H9 (cell line): ENCODE data around the gene CCDC180. TPM values are rescaled to one million over a fixed set of nuclear protein-coding genes. Genes with fewer than 3 reads are reported as not detected.

ENCODE experiments used
- DNase-seq: peaks from one replicate; pipeline ENCODE4 v3.0.0-alpha.2; 2017
- H2AFZ ChIP-seq: one replicate; pipeline ENCODE4 v1.6.1; 2013; ENCODE audit warnings: mild to moderate bottlenecking, low read length, control low read depth, moderate library complexity
- H2AK5ac ChIP-seq: 2 replicates; pipeline ENCODE4 v1.6.1; 2013; ENCODE audit warnings: low read length, control low read depth, mixed read lengths; ENCODE audit not compliant: insufficient read length
- H2BK120ac ChIP-seq: one replicate; pipeline ENCODE4 v1.6.1; 2013; ENCODE audit warnings: low read depth, mild to moderate bottlenecking, low read length, control low read depth, inconsistent platforms; ENCODE audit not compliant: poor library complexity, severe bottlenecking
- H2BK12ac ChIP-seq: 2 replicates; pipeline ENCODE4 v1.6.1; 2013; ENCODE audit warnings: low read length, control low read depth, mixed read lengths, low read depth; ENCODE audit not compliant: insufficient read length
- H2BK15ac ChIP-seq: 2 replicates; pipeline ENCODE4 v1.6.1; 2013; ENCODE audit warnings: low read depth, low read length, control low read depth
- H2BK20ac ChIP-seq: one replicate; pipeline ENCODE4 v1.6.1; 2013; ENCODE audit warnings: low read depth, mild to moderate bottlenecking, low read length, control low read depth, inconsistent platforms; ENCODE audit not compliant: poor library complexity, severe bottlenecking
- H2BK5ac ChIP-seq: 2 replicates; pipeline ENCODE4 v1.6.1; 2013; ENCODE audit warnings: low read length, control low read depth, mixed read lengths; ENCODE audit not compliant: insufficient read length
- H3K14ac ChIP-seq: 2 replicates; pipeline ENCODE4 v1.6.1; 2013; ENCODE audit warnings: low read length, control low read depth; ENCODE audit not compliant: insufficient read depth
- H3K18ac ChIP-seq: 2 replicates; pipeline ENCODE4 v1.6.1; 2013; ENCODE audit warnings: low read depth, mild to moderate bottlenecking, mixed read lengths, low read length, control low read depth; ENCODE audit not compliant: insufficient read length
- H3K23ac ChIP-seq: 2 replicates; pipeline ENCODE4 v1.6.1; 2013; ENCODE audit warnings: low read length, control low read depth, mixed read lengths, low read depth; ENCODE audit not compliant: insufficient read length
- H3K23me2 ChIP-seq: 2 replicates; pipeline ENCODE4 v1.6.1; 2013; ENCODE audit warnings: low read depth, mild to moderate bottlenecking, mixed read lengths, low read length, control low read depth; ENCODE audit not compliant: insufficient read length, poor library complexity, severe bottlenecking
- H3K27ac ChIP-seq: 2 replicates; pipeline ENCODE4 v1.5.1; 2013; ENCODE audit warnings: low read length, control low read depth, mixed read lengths, low read depth; ENCODE audit not compliant: insufficient read length
- H3K27me3 ChIP-seq: 2 replicates; pipeline ENCODE4 v1.6.1; 2013; ENCODE audit warnings: low read length, control low read depth, inconsistent platforms; ENCODE audit not compliant: insufficient read depth
- H3K4ac ChIP-seq: 2 replicates; pipeline ENCODE4 v1.6.1; 2013; ENCODE audit warnings: low read depth, mild to moderate bottlenecking, control low read depth, inconsistent platforms, low read length, moderate library complexity
- H3K4me1 ChIP-seq: 2 replicates; pipeline ENCODE4 v1.6.1; 2013; ENCODE audit warnings: low read length, control low read depth, inconsistent platforms; ENCODE audit not compliant: insufficient read depth
- H3K4me2 ChIP-seq: 2 replicates; pipeline ENCODE4 v1.6.1; 2013; ENCODE audit warnings: low read length, control low read depth, mixed read lengths; ENCODE audit not compliant: insufficient read length, insufficient read depth
- H3K56ac ChIP-seq: 2 replicates; pipeline ENCODE4 v1.6.1; 2013; ENCODE audit warnings: low read depth, mild to moderate bottlenecking, mixed read lengths, low read length, control low read depth; ENCODE audit not compliant: insufficient read length
- H3K79me1 ChIP-seq: 2 replicates; pipeline ENCODE4 v1.6.1; 2013; ENCODE audit warnings: low read depth, mild to moderate bottlenecking, moderate library complexity, low read length, control low read depth, inconsistent platforms; ENCODE audit not compliant: insufficient read depth, poor library complexity, severe bottlenecking
- H3K79me2 ChIP-seq: 2 replicates; pipeline ENCODE4 v1.6.1; 2013; ENCODE audit warnings: low read length, control low read depth, inconsistent platforms; ENCODE audit not compliant: insufficient read depth
- H3K9ac ChIP-seq: 2 replicates; pipeline ENCODE4 v1.6.1; 2013; ENCODE audit warnings: low read length, control low read depth, mixed read lengths; ENCODE audit not compliant: insufficient read length; ENCODE audit errors: extremely low read depth
- H3K9me3 ChIP-seq: one replicate; pipeline ENCODE4 v1.6.1; 2013; ENCODE audit warnings: low read depth, low read length, inconsistent platforms; ENCODE audit not compliant: control insufficient read depth
- H3T11ph ChIP-seq: one replicate; pipeline ENCODE4 v1.6.1; 2013; ENCODE audit warnings: mild to moderate bottlenecking, low read length, control low read depth, inconsistent platforms
- H4K20me1 ChIP-seq: one replicate; pipeline ENCODE4 v1.6.1; 2013; ENCODE audit not compliant: control insufficient read depth, insufficient read length, insufficient read depth
- H4K5ac ChIP-seq: 2 replicates; pipeline ENCODE4 v1.6.1; 2013; ENCODE audit warnings: low read depth, mild to moderate bottlenecking, mixed read lengths, low read length, control low read depth; ENCODE audit not compliant: insufficient read length
- H4K8ac ChIP-seq: replicated peaks from 2 replicates; pipeline ENCODE4 v1.6.1; 2013; ENCODE audit warnings: low read length, control low read depth, mixed read lengths, low read depth; ENCODE audit not compliant: insufficient read length
- H4K91ac ChIP-seq: 2 replicates; pipeline ENCODE4 v1.6.1; 2013; ENCODE audit warnings: low read depth, mild to moderate bottlenecking, moderate library complexity, mixed read lengths, low read length, control low read depth; ENCODE audit not compliant: insufficient read length
- H3K27ac Mint-ChIP-seq, 3 experiments: 2 replicates in 2 of 3; 3 replicates in 1 of 3; pipeline ENCODE4 v1.8.0; 2020 to 2021; ENCODE audit warnings: mixed read lengths in 3 of 3, mild to moderate bottlenecking in 1 of 3, moderate library complexity in 1 of 3
- H3K27me3 Mint-ChIP-seq: 2 replicates; pipeline ENCODE4 v1.8.0; 2021; ENCODE audit warnings: low read depth, mild to moderate bottlenecking, moderate library complexity, mixed read lengths
- H3K36me3 Mint-ChIP-seq, 3 experiments: 2 replicates in 2 of 3; 3 replicates in 1 of 3; pipeline ENCODE4 v1.8.0; 2020 to 2021; ENCODE audit warnings: low read depth in 3 of 3, mixed read lengths in 3 of 3; ENCODE audit not compliant: insufficient read depth in 1 of 3
- H3K4me1 Mint-ChIP-seq, 2 experiments: 2 replicates each; pipeline ENCODE4 v1.8.0; 2020; ENCODE audit warnings: mixed read lengths in 2 of 2
- H3K4me3 Mint-ChIP-seq, 2 experiments: 2 replicates in 1 of 2; 3 replicates in 1 of 2; pipeline ENCODE4 v1.8.0; 2020 to 2021; ENCODE audit warnings: mild to moderate bottlenecking in 2 of 2, mixed read lengths in 2 of 2, moderate library complexity in 1 of 2
- H3K9me3 Mint-ChIP-seq, 2 experiments: 2 replicates in 1 of 2; 3 replicates in 1 of 2; pipeline ENCODE4 v1.8.0; 2020; ENCODE audit warnings: mild to moderate bottlenecking in 2 of 2, mixed read lengths in 2 of 2, moderate library complexity in 1 of 2
- WGBS: extraction: QIAGEN DNeasy Blood & Tissue Kit; methylation state at CpG from one replicate; pipeline ENCODE4 v1.1.7; 2013; ENCODE audit warnings: missing lambda C conversion rate, low lambda C conversion rate, mixed read lengths; ENCODE audit not compliant: insufficient read length; ENCODE audit errors: extremely low coverage; 5-methylcytosine and 5-hydroxymethylcytosine counted together
- total RNA-seq: library from RNA; stranded (reverse); gene quantifications from 2 replicates; pipeline ENCODE4 v1.2.1, GENCODE V29; 2021
- TF ChIP-seq, protein P1 (sequence below): fragments of 200-600 bp; sonication (generic); conservative IDR thresholded peaks from 3 replicates; pipeline ENCODE4 v1.8.0; 2021; ENCODE audit warnings: antibody characterized with exemption, mild to moderate bottlenecking

Gene CCDC180
- total RNA-seq, 1 experiment from 2014 or later: 5.9 TPM

DNA sequence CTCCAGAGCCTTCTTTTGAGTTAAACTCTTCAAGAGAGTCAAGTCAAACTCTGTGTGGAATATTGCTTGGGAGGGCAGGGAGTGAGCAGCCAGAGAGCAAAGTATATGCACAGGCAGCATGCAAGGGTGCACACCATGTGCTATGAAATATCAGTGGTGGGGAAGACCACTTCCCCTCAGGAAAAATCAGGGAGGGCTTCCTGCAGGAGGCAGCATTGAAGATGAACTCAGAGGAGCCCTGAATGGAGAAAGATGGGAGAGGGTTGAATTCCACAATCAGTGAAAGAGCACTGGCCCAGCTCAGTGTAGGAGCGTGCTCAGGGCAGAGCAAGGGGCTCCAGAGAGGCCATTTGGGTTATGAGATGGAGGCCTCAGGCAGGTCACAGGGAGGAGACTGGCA is 41.9 kb downstream of the CCDC180 start:
- no peaks in the 10 kb centered on the region for H4K20me1 ChIP-seq
- H3K4me1 Mint-ChIP-seq: no peaks in the 10 kb centered on the region

More for the DNA sequence above, 41.9 kb downstream of the CCDC180 start:
- Histone ChIP-seq H3K79me2 (no peaks in the 10 kb centered on the region), H3K9me3 (no peaks in the 10 kb centered on the region), H2BK5ac (no peak overlapping the region), H4K8ac (no peak overlapping the region), H3K4ac (no peak overlapping the region), H3K79me1 (no peaks in the 10 kb centered on the region), H3K4me1 (no peaks in the 10 kb centered on the region), H3K4me2 (no peak overlapping the region), H3K23me2 (no peaks in the 10 kb centered on the region), H3K56ac (no peak overlapping the region), H3K9ac (no peak overlapping the region), H2BK120ac (no peak overlapping the region), H3K23ac (no peak overlapping the region), H2BK12ac (no peak overlapping the region), H4K5ac (no peak overlapping the region), H2AFZ (no peak overlapping the region), H4K91ac (no peak overlapping the region), H3T11ph (no peak overlapping the region), H3K14ac (no peak overlapping the region), H3K27me3 (no peaks in the 10 kb centered on the region; the same call in 1 of the 2 replicates), H3K18ac (no peak overlapping the region), H2AK5ac (no peak overlapping the region), H3K27ac (no peak overlapping the region), H2BK20ac (no peak overlapping the region), H2BK15ac (no peak overlapping the region)
- Mint-ChIP-seq H3K27me3 (peaks cover 2% of the 10 kb centered on the region; the same call in 1 of the 2 replicates), H3K4me3 (no peak overlapping the region), H3K9me3 (peaks cover 0 to 3% of the 10 kb centered on the region in 2 experiments; a peak in 2 of 5 replicates), H3K36me3 (peaks cover 0 to 4% (median 3%) of the 10 kb centered on the region in 3 experiments; a peak in 5 of 7 replicates), H3K27ac (no peak overlapping the region)
- WGBS: no CpG with 5 or more reads among the region's 1 CpG
- TF ChIP-seq, protein P1, sequence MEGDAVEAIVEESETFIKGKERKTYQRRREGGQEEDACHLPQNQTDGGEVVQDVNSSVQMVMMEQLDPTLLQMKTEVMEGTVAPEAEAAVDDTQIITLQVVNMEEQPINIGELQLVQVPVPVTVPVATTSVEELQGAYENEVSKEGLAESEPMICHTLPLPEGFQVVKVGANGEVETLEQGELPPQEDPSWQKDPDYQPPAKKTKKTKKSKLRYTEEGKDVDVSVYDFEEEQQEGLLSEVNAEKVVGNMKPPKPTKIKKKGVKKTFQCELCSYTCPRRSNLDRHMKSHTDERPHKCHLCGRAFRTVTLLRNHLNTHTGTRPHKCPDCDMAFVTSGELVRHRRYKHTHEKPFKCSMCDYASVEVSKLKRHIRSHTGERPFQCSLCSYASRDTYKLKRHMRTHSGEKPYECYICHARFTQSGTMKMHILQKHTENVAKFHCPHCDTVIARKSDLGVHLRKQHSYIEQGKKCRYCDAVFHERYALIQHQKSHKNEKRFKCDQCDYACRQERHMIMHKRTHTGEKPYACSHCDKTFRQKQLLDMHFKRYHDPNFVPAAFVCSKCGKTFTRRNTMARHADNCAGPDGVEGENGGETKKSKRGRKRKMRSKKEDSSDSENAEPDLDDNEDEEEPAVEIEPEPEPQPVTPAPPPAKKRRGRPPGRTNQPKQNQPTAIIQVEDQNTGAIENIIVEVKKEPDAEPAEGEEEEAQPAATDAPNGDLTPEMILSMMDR: no peak
- no peak for DNase-seq
